22Rv1 (cell line): ENCODE data around the gene F5.
"Not testable (repeated sequence)": the region's sequence is repeated elsewhere in the genome, so short reads cannot be mapped to it uniquely, and the experiment has no call there.

ENCODE experiments used
- H3K27ac ChIP-seq: fragments of 450-650 bp; 2 replicates; pipeline ENCODE4 v1.5.1; 2017
- CTCF ChIP-seq: fragments of 450-650 bp; IDR thresholded peaks from 2 replicates; pipeline ENCODE4 v1.5.1; 2017; ENCODE audit warnings: mild to moderate bottlenecking
- ZFX ChIP-seq: fragments of 450-650 bp; IDR thresholded peaks from 2 replicates; pipeline ENCODE4 v1.6.1; 2017; ENCODE audit warnings: antibody characterized with exemption, borderline replicate concordance

Gene F5

DNA sequence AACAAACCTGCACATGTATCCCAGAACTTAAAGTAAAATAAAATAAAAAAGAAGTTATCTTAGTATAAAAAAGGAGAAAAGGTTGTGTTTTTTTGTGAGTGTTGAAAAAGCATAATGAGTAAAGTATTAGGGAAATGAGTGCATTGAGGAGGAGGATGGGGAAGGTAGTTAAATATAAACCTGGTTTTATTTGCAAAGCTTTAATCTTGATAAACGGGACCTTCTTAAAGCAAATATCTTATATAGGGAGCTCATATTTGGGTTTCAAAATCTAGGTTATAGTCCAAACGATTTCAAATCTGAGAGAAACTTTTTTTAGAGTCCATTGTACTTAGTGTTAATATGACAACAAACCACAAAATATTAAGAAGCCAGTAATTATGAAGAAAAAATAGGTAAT is 78.9 kb downstream of the F5 start:
- TF ChIP-seq CTCF (no peak), ZFX (no peak)
- peak overlapping the region; percentile 82 for H3K27ac ChIP-seq

- not testable (repeated sequence) for H3K27ac ChIP-seq
Observed at GRCh38 chr1:169503601-169504000, 82.7 kb downstream of the F5 start.

DNA sequence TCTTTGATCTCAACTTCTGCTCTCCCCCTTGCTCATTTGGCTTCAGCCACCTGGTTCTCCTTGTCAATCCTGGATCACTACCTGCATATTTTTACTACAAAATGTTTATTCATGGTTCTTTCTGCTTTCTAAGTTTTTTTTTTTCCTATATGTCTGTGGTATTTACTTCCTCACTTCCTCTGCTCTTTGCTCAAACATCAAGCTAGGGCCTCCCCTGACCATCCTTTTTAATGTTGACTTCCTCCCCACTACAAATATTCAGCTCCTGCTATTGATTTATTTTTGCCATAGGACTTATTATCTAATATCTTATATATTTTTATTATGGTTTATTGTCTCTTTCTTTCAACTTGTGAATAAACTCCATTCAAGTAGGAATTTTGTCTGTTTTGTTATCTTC is 86.5 kb downstream of the F5 start:
- H3K27ac ChIP-seq, result no peak overlapping the region
- TF ChIP-seq CTCF (no peak), ZFX (no peak)

DNA sequence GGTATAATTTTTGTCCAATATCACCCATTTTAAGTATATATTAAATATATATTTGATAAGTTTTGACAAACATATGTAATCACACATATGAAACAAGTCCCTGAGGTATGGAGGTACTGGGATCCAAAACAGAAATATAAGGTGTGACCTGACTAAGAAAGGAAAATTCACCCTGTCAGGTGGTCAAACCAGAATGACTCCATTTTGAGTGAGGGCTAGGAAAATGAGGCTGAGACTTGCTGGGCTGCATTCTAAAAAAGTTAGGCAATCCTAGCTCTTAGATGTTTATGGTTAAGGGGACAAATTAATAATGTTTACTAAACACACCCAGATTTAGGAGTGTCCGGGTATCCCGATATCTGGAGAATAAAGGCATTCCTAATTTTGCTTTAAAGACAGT is 89.0 kb downstream of the F5 start:
- no peak for TF ChIP-seq CTCF
- no peak for TF ChIP-seq ZFX
- no peak overlapping the region for H3K27ac ChIP-seq

DNA sequence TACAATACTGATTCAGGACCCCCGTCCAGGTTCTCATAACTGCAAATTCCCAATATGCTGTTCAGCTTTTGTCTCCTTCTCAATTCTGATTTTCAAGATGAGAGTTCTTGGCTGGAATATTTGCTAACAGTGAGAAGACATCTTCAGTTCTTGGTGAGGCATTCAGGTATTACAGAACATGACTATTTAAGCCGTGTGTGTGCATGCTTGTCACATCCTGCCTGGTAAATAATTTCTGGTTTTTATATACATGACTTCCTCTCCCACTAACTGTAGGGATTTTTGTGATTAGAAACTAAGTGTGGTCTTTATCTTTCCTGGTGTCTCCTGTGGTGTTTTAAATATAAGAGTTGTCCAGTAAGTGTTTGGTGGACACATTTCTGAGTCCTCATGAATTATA is 90.4 kb downstream of the F5 start:
- no peak for TF ChIP-seq ZFX
- TF ChIP-seq CTCF, result no peak
- H3K27ac ChIP-seq, result no peak overlapping the region

DNA sequence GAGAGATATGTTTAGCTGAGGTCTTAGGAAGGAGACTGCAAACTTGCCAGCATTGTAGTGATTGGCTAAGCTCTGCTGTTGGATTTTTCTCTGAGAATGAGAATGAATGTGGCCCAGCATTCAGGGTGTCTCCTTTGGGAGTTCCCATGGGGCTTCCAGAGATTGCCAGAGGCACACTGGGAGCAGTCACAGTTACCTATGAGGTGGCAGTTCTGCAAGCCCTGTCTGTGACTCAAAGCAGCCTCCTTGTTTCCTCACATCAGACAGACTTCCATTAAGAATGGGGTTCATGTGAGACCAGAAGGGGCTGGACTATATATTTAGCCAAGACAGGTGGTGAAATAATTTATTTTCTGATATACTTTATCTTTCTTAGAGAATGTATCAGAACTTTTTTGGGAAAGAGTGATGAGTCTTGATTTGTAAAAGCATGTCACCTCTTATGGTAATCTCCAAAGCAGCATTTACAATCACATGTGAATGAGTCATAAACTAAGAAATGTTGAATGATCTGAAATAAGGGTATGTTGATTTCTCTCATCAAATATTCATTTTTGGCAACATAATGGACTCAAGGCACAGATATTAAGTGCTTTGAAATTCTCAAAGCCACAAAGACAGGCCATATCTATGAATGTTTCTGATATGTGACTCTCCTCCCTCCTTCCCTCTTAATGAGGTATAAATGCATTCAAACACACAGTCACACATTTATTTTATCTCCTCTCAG is 91.1 kb downstream of the F5 start:
- TF ChIP-seq CTCF (no peak), ZFX (no peak)
- H3K27ac ChIP-seq, result no peak overlapping the region

- TF ChIP-seq ZFX, result no peak
- TF ChIP-seq CTCF, result no peak
- H3K27ac ChIP-seq, result no peak overlapping the region
Observed at GRCh38 chr1:169494343-169494742, 91.9 kb downstream of the F5 start.

- H3K27ac ChIP-seq, result peak overlapping the region; percentile 24
- TF ChIP-seq CTCF (no peak), ZFX (no peak)
Observed at GRCh38 chr1:169493251-169493650, 93.0 kb downstream of the F5 start.
